DMS53 treated with DMSO at 0.1 percent for 48 hours (cell line): ENCODE measurements around the gene PLEKHO1.
"Not testable (repeated sequence)": the region's sequence is repeated elsewhere in the genome, so short reads cannot be mapped to it uniquely, and the experiment has no call there.

Source experiments
- DNase-seq: peaks from one replicate; lab custom pipeline; 2025; ENCODE audit not compliant: unreplicated experiment; lab: John Stamatoyannopoulos, UW

PLEKHO1 gene

DNA sequence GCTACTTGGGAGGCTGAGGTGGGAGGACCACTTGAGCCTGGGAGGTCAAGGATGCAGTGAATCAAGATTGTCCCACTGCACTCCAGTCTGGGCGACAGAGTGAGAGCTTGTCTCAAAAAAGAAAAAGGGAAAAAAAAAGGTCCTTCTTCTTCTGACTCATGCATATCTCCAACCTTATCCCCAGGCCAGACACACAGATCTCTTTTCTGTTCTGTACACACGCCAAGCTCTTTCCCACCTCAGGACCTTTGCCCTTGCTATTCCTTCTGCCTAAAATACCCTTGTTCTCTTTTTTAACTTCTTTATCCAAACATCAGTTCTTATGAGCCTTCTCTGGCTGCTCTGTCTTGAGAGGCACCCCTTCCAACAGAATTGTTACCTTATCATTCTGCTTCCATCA lies 22.1 kb downstream of the PLEKHO1 start:
- DNase-seq: no peak

DNA sequence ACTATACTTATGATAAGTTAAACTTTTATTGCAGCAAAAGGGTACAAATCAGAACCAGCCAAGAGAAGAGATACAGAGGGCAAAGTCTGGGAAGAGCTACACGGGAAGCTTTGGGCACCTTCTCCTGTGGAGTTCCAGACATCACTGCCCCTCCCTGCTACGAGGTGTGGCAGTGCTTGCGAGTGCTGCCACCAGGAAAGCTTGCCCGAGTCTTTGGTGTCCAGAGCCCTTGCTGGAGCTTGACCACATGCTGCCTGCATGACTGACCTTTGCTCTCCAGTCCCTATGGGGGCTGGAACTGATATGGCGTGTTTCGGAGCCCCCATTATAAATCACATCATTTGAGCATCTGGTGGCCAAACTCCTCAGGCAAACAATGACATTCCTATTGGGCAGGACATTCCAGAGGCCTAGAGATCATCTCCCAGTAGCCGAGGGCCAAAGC lies 23.4 kb downstream of the PLEKHO1 start:
- no peak for DNase-seq

DNA sequence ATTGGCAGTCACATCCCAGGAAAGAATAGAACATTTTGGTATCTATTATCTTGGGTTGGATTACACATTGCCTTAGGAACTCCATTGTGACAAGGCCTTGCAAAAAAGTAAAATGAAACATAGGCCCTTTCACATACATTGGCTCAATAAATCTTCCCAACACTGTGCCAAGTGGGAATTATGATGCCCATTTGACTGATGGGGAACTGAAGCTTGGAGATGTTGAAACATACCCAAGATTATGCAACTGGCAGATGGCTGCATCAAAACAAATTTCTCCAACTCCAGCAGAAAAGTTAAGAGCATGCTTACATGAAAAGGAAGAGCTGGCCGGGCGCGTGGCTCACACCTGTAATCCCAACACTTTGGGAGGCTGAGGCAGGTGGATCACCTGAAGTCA lies 26.9 kb downstream of the PLEKHO1 start:
- DNase-seq: no peak

DNA sequence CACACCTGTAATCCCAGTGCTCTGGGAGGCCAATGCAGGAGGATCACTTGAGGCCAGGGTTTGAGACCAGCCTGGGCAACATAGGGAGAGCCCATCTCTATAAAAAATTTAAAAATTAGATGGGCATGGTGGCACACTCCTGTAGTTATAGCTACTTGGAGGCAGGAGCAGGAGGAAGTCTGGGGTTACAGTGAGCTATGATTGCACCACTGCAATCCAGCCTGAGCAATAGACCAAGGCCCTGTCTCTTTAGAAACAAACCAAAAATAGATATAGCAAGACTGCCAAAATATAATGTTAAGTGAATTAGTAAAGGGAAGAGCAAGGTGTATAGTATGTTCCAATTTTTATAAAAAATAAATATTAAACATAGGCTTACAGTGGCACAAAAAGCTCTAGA lies 28.8 kb downstream of the PLEKHO1 start:
- no peak for DNase-seq

DNA sequence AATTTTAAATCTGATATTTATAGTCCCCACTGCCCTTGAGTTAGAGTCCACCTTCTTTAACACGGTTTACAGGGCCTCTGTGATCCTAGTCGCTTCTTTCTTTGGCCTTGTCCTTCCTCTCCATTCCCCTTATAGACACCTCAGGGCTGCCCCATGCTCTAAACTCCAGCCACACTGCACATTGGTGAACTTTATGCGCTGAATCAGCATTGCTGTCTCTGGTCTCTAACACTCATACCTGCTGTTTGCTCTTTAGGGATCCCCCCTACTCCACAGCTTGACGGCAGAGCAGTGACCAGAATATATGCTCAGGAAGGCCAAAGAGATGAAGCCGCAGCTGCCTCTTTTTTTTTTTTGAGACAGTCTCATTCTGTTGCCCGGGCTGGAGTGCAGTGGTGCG lies 30.2 kb downstream of the PLEKHO1 start:
- DNase-seq: no peak

DNA sequence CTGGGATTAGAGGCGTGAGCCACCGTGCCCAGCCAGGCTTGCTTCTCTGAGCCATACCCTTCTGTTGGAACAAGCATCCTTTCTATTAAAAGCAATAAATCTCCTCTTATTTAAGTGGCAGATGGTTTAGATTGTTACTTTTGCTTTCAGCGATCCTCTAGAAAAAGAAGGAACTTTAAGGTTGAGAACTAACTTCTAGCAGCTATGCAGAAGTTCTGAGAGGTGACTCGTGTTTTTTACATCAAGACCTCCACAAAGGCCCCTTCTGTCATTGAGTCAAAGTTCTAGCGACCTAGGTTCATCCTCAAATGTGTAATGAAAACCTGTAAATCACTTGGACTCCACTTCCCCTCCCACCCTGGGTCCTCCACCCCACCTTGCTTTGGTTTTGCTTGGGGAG lies 30.8 kb downstream of the PLEKHO1 start:
- no peak for DNase-seq

DNA sequence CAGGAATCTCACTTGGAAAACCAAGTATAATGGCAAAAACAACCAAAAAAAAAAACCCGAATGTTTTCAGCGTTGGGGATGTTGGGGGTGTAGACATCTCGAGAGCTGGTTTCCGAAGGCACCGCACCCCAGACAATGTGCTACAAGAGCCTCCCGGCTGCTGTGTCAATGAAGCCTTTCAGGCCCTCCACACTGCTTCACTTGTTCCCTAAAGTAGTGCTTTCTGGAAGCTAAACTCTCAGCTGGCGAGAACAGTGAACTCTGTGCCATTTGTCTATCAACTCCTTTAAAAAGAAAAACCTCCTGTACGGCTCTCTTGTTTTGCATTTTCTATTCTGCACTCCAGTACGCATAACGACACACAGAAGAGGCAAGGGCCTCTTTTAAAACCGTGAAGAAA lies 32.5 kb downstream of the PLEKHO1 start:
- DNase-seq: no peak

DNA sequence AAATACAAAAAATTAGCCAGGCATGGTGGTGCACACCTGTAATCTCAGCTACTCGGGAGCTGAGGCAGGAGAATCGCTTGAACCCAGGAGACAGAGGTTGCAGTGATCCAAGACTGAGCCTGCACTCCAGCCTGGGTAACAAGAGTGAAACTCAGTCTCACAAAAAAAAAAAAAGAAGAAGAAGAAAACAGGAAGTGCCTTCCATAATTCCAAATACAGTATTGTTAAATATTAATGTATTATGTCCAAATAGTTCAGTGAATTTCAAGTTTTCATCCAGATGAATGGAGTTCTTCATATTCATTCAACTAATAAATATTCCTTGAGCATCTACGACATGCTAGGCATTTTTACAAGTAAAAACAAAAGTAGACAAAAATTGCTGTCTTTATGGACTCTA lies 33.3 kb downstream of the PLEKHO1 start:
- DNase-seq: no peak

DNA sequence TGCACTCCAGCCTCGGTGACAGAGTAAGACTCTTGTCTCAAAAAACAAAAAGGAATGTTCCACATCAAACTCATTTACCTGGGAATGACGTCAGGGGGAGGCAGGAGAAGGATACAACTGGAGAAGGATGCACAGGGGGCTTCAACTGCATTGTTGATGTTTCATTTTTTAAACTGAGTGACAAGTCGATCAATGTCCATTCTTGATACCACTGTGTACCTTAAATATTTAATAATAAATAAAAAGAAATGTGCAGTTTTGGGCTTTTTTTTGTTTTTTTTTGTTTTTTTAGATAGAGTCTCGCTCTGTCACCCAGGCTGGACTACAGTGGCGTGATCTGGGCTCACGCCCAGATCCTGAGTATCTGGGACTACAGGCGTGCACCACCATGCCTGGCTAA lies 35.8 kb downstream of the PLEKHO1 start:
- no peak for DNase-seq

DNA sequence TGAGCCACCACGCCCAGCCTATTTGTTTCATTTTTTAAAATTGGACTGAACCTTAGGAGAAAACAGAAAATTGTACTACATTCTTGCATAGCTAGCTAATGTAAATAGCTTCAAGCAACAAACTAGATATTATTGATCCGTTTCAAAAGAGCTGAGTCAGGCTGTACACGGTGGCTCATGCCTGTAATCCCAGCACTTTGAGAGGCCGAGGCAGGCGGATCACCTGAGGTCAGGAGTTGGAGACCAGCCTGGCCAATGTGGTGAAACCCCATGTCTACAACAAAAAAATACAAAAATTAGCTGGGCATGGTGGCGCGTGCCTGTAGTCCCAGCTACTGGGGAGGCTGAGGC lies 36.7 kb downstream of the PLEKHO1 start:
- not testable (repeated sequence) for DNase-seq

DNA sequence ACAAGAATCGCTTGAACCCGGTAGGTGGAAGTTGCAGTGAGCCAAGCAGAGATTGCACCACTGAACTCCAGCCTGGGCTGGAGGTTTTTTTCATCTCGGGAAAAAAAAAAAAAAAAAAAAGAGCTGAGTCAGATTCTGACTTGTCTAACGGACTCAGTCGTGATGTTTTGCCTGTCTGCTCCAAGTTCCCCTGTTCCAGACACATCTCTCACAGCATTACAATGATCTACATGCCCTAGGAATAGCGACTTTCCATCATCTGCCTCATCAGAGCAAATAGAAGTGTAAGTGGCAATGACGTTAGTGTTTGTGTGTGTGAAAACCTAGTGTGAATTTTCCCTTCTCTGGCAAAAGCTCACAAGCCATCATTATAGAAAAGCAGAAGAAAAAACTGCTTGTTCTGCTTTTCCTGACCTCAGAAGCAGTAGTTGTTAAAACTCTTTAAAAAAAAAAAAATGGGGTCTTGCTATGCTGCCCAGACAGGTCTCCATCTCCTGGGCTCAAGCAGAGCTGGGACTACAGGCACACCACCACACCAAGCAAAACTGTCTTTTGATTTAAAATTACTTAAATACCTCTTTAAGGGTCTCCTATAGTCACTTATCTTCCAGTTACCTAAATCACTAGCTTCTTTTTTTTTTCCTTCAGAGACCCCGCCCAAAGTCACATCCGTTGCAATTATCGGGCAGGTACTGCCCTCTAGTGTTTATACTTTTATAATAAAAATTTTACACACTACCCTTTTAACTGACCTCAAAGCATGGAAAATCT lies 37.3 kb downstream of the PLEKHO1 start:
- DNase-seq: peak; percentile 53

DNA sequence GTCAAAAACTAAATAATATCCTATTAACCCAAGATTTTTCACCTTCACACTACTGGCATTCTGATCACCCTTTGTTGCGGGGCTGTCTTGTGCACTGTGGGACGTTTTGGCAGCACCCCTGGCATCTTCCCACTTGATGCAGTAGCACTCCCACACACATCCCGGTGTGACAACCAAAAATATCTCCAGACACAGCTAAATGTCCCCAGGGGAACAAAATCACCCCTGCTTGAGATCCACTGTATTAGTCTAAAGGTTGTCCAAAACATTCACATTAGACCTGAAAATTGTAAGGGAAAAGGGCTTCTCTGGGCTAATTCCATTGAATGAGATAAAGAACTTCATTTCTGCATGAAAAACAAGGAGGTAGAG lies 37.8 kb downstream of the PLEKHO1 start:
- DNase-seq: no peak

DNA sequence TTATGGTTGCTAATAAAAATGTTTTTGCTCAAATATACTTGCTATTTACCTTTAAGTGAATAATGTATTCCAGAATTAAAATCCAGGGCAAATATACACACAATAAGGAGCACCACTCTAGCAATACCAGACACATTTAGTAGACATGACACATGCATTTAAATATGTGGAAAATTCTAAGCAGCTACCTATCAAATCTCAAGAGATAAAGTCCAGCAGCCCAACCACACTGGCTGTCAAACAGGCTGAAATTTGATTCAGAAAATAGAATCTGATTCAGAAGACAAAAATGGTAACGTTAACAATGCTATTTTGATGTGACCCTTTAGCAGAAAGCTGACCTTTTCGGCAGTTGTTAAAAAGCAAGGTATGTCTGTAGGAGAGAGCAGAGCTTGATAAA lies 42.3 kb downstream of the PLEKHO1 start:
- DNase-seq: no peak

DNA sequence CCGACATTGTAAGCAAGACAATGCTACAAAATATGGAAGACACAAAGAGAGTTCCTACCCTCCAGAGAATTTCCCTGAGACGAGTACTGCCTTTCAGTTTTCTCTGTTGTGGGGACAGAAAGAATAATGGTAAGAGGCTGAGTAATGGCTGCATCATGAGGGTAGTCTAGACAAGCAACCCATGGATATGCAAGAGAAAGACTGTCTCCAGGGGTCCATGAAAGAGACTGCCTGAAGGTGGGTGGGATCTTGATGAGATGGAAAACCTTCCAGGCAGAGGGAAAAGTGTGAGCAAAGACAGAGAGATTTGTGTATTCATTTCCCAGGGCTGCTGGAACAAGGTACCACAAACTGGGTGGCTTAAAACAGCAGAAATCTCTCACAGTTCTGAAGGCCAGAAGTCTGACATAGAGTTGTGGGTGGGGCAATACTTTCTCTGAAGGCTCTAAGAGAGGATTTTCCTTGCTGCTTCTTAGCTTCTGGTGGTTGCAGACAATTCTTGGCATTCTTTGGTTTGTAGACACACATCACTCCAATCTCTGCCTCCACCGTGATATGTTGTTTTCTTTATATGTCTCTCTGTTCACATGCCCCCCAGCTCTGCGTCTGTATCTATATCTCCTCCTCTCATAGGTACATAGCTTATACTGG lies 44.8 kb downstream of the PLEKHO1 start:
- no peak for DNase-seq

DNA sequence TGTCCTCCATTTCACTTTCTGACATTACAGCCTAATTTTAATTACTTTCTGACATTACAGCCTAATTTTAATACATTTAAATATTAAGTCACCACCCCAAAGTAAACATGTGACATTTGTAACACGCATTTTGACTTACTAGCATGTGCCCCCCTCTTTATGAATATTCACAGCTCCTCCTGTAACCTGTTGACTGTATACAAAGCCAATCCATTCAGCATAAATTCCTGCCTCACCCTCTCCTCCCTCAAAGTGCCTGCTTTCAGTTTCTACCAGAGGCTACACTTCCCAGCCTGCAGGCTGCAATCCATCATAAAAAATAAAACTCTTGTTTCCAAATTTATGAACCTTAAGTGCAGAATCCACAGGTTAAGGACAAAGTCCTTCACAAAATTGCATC lies 46.7 kb downstream of the PLEKHO1 start:
- no peak for DNase-seq

DNA sequence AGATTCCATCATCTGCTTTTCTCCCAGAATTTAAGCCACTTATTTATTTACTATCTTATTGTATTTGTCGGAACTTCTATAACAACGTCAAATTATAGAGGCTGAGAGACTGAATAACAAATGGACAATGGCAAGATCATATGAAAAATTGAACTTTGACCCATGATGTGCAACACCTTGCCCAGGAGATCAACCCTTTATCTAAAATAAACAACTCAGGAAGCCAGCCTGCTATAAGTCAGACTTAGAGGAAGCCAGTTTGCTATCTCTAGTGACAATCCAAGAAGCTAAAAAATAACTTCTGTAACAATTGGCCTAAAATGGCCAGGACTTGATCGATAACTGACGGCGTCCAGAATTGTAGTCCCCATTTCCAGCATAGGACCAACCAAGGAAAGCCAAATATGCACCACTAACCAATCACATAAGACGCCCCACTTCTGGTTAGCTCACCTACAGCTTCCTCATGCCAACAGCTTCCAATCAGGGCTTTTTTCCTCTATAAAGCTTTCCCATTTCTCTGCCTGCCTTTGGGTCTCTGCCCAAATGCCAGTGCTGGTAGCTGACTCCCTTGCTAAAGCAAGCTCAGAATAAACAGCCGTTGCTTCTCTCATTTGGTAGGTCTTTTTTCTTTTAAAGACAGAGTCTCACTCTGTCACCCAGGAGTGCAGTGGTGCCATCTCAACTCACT lies 57.7 kb downstream of the PLEKHO1 start:
- DNase-seq: no peak

DNA sequence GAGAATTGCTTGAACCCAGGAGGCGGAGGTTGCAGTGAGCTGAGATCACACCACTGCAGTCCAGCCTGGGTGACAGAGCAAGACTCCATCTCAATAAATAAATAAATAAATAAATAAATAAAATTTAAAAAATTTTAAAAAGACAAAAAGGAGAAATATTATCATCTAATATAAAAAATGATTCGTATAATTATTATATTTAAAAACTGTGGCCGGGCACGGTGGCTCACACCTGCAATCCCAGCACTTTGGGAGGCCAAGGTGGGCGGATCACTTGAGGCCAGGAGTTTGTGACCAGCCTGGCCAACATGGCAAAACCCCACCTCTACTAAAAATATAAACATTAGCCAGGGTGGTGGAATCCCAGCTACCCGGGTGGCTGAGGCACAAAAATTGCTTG lies 58.7 kb downstream of the PLEKHO1 start:
- DNase-seq: not testable (repeated sequence)
